ENCODE results near the gene QSOX2.
"Not testable (repeated sequence)": the region's sequence is repeated elsewhere in the genome, so short reads cannot be mapped to it uniquely, and the experiment has no call there.

Gene QSOX2

GRCh38 chr9:136268735-136269134, 23.1 kb upstream of the QSOX2 start:
- H3K27me3 ChIP-seq (ENCODE audit: insufficient read depth, poor library complexity, severe bottlenecking) = no peaks in the 10 kb centered on the region
- no peak for TF ChIP-seq CTCF (IDR thresholded peaks at IDR 0.05; ENCODE audit: poor library complexity, severe bottlenecking)
- DNase-seq (ENCODE audit: low spot score) (no peak), ATAC-seq (ENCODE audit: low read depth) (no peak)
- H3K4me3 ChIP-seq (ENCODE audit: severe bottlenecking) = no peak overlapping the region
- H3K4me1 ChIP-seq (ENCODE audit: insufficient read depth, poor library complexity, severe bottlenecking) = no peaks in the 10 kb centered on the region
- no peaks in the 10 kb centered on the region for H3K9me3 ChIP-seq (ENCODE audit: severe bottlenecking)
- H3K27ac ChIP-seq (ENCODE audit: poor library complexity, severe bottlenecking) = no peak overlapping the region
- no peaks in the 10 kb centered on the region for H3K36me3 ChIP-seq (ENCODE audit: low read depth)

GRCh38 chr9:136268318-136268717, 22.7 kb upstream of the QSOX2 start:
- DNase-seq (ENCODE audit: low spot score) = no peak
- Histone ChIP-seq H3K27me3 (ENCODE audit: insufficient read depth, poor library complexity, severe bottlenecking) (no peaks in the 10 kb centered on the region), H3K9me3 (ENCODE audit: severe bottlenecking) (no peaks in the 10 kb centered on the region), H3K36me3 (ENCODE audit: low read depth) (no peaks in the 10 kb centered on the region), H3K4me1 (ENCODE audit: insufficient read depth, poor library complexity, severe bottlenecking) (no peaks in the 10 kb centered on the region), H3K27ac (ENCODE audit: poor library complexity, severe bottlenecking) (no peak overlapping the region), H3K4me3 (ENCODE audit: severe bottlenecking) (no peak overlapping the region)
- TF ChIP-seq CTCF (IDR thresholded peaks at IDR 0.05; ENCODE audit: poor library complexity, severe bottlenecking) = no peak
- no peak for ATAC-seq (ENCODE audit: low read depth)

GRCh38 chr9:136267261-136268111, 21.9 kb upstream of the QSOX2 start:
- TF ChIP-seq CTCF (IDR thresholded peaks at IDR 0.05; ENCODE audit: poor library complexity, severe bottlenecking) = peak; percentile 28
- ATAC-seq (ENCODE audit: low read depth) (peak; percentile 89), DNase-seq (ENCODE audit: low spot score) (no peak)
- H3K4me3 ChIP-seq (ENCODE audit: severe bottlenecking) = peak overlapping the region; percentile 28
- H3K4me1 ChIP-seq (ENCODE audit: insufficient read depth, poor library complexity, severe bottlenecking) = no peaks in the 10 kb centered on the region
- H3K27ac ChIP-seq (ENCODE audit: poor library complexity, severe bottlenecking) = no peak overlapping the region
- H3K27me3 ChIP-seq (ENCODE audit: insufficient read depth, poor library complexity, severe bottlenecking) = no peaks in the 10 kb centered on the region
- H3K36me3 ChIP-seq (ENCODE audit: low read depth) = no peaks in the 10 kb centered on the region
- no peaks in the 10 kb centered on the region for H3K9me3 ChIP-seq (ENCODE audit: severe bottlenecking)

GRCh38 chr9:136266641-136267040, 21.0 kb upstream of the QSOX2 start:
- peak overlapping the region; percentile 28 for H3K4me3 ChIP-seq (ENCODE audit: severe bottlenecking)
- H3K36me3 ChIP-seq (ENCODE audit: low read depth); ATAC-seq (ENCODE audit: low read depth); H3K27me3 ChIP-seq (ENCODE audit: insufficient read depth, poor library complexity, severe bottlenecking); H3K27ac ChIP-seq (ENCODE audit: poor library complexity, severe bottlenecking); DNase-seq (ENCODE audit: low spot score); H3K4me1 ChIP-seq (ENCODE audit: insufficient read depth, poor library complexity, severe bottlenecking); H3K9me3 ChIP-seq (ENCODE audit: severe bottlenecking): not testable (repeated sequence)

- DNase-seq (ENCODE audit: low spot score) (no peak), ATAC-seq (ENCODE audit: low read depth) (no peak)
- H3K9me3 ChIP-seq (ENCODE audit: severe bottlenecking) = no peaks in the 10 kb centered on the region
- H3K4me1 ChIP-seq (ENCODE audit: insufficient read depth, poor library complexity, severe bottlenecking) = no peaks in the 10 kb centered on the region
- no peak overlapping the region for H3K4me3 ChIP-seq (ENCODE audit: severe bottlenecking)
- peaks cover 4% of the 10 kb centered on the region for H3K27me3 ChIP-seq (ENCODE audit: insufficient read depth, poor library complexity, severe bottlenecking)
- H3K27ac ChIP-seq (ENCODE audit: poor library complexity, severe bottlenecking) = no peak overlapping the region
- H3K36me3 ChIP-seq (ENCODE audit: low read depth) = no peaks in the 10 kb centered on the region
- no peak for TF ChIP-seq CTCF (IDR thresholded peaks at IDR 0.05; ENCODE audit: poor library complexity, severe bottlenecking)
Observed at GRCh38 chr9:136265561-136266355, 20.1 kb upstream of the QSOX2 start.
